ENCODE results near the gene FBN3.

The FBN3 gene

DNA sequence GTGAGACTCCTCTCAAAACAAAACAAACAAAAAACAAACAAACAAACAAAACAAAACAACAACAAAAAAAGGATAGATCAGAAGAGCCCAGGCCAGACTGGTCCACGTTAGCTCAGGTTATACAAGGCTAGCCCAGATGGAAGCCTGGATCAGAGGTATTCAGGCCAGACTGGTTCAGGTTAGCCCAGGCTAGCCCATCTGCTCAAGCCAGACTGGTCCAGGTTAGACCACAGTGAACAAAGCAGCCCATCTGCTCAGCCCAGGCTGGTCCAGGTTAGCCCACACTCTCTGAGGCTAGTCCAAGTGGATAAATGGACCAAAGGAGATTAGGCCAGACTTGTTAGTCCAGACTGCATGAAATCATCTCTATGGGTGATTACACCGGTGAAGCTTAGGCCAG is 55.7 kb downstream of the FBN3 start:
- no peak overlapping the region for H2AFZ ChIP-seq (ENCODE audit: low read length)
- no peaks in the 10 kb centered on the region for H3K27me3 ChIP-seq (ENCODE audit: insufficient read depth, low read length, poor library complexity, severe bottlenecking)
- no peaks in the 10 kb centered on the region for H3K36me3 ChIP-seq (ENCODE audit: insufficient read depth, low read length)

DNA sequence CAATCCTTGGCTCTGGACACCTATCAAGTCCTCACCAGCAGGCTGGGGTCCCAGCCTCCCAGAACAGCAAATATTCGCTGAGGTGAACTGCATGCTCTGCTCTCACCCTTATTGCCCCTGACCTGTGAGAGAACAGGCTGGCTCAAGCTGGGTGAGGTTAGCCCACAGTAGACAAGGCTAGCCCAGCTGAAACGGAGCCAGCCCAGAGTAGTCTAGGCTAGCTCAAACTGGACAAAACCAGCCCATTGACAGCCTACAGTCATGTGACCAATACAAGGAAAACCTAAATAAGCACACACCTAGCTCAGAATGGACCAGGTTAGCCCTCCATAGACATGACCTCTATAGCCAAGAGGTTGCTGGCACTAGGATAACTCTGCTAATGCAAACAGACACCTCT is 58.4 kb downstream of the FBN3 start:
- no peaks in the 10 kb centered on the region for H3K9me2 ChIP-seq (replicated peaks; ENCODE audit: low read depth, low read length)
- H3K4me1 ChIP-seq (ENCODE audit: insufficient read depth, low read length, poor library complexity, severe bottlenecking) = no peaks in the 10 kb centered on the region
- H4K20me1 ChIP-seq (ENCODE audit: insufficient read depth, low read length, poor library complexity, severe bottlenecking) = no peaks in the 10 kb centered on the region
- H3K4me3 ChIP-seq (ENCODE audit: low read length, poor library complexity, severe bottlenecking) = no peak overlapping the region
- no peaks in the 10 kb centered on the region for H3K79me2 ChIP-seq (ENCODE audit: insufficient read depth, low read length)
- H3K36me3 ChIP-seq (ENCODE audit: insufficient read depth, low read length) = no peaks in the 10 kb centered on the region
- no peak overlapping the region for H3K4me2 ChIP-seq (ENCODE audit: low read depth, low read length, poor library complexity, severe bottlenecking)
- peaks cover 10% of the 10 kb centered on the region; the same call in 1 of the 2 replicates for H3K9me3 ChIP-seq (ENCODE audit: insufficient read depth, low read depth, low read length)
- H3K9ac ChIP-seq (ENCODE audit: low read depth, low read length, poor library complexity, severe bottlenecking) = no peak overlapping the region
- no peaks in the 10 kb centered on the region for H3F3A ChIP-seq (ENCODE audit: low read depth)
- no peaks in the 10 kb centered on the region for H3K27me3 ChIP-seq (ENCODE audit: insufficient read depth, low read length, poor library complexity, severe bottlenecking)
- TF ChIP-seq, protein P1, sequence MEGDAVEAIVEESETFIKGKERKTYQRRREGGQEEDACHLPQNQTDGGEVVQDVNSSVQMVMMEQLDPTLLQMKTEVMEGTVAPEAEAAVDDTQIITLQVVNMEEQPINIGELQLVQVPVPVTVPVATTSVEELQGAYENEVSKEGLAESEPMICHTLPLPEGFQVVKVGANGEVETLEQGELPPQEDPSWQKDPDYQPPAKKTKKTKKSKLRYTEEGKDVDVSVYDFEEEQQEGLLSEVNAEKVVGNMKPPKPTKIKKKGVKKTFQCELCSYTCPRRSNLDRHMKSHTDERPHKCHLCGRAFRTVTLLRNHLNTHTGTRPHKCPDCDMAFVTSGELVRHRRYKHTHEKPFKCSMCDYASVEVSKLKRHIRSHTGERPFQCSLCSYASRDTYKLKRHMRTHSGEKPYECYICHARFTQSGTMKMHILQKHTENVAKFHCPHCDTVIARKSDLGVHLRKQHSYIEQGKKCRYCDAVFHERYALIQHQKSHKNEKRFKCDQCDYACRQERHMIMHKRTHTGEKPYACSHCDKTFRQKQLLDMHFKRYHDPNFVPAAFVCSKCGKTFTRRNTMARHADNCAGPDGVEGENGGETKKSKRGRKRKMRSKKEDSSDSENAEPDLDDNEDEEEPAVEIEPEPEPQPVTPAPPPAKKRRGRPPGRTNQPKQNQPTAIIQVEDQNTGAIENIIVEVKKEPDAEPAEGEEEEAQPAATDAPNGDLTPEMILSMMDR (conservative IDR thresholded peaks at IDR 0.05; ENCODE audit: low read length) = no peak
- no peak for TF ChIP-seq EZH2phosphoT487 (IDR thresholded peaks at IDR 0.05; ENCODE audit: borderline replicate concordance)
- no peak overlapping the region for H2AFZ ChIP-seq (ENCODE audit: low read length)

More for the DNA sequence above, 55.7 kb downstream of the FBN3 start:
- no peaks in the 10 kb centered on the region for H3K9me2 ChIP-seq (replicated peaks; ENCODE audit: low read depth, low read length)
- H3K4me2 ChIP-seq (ENCODE audit: low read depth, low read length, poor library complexity, severe bottlenecking) = no peak overlapping the region
- TF ChIP-seq, protein P1 (conservative IDR thresholded peaks at IDR 0.05; ENCODE audit: low read length) = no peak
- H3K4me3 ChIP-seq (ENCODE audit: low read length, poor library complexity, severe bottlenecking) = no peak overlapping the region
- no peak overlapping the region for H3K9ac ChIP-seq (ENCODE audit: low read depth, low read length, poor library complexity, severe bottlenecking)
- no peaks in the 10 kb centered on the region for H4K20me1 ChIP-seq (ENCODE audit: insufficient read depth, low read length, poor library complexity, severe bottlenecking)
- no peaks in the 10 kb centered on the region for H3K4me1 ChIP-seq (ENCODE audit: insufficient read depth, low read length, poor library complexity, severe bottlenecking)
- peaks cover 13% of the 10 kb centered on the region; the same call in 1 of the 2 replicates for H3K9me3 ChIP-seq (ENCODE audit: insufficient read depth, low read depth, low read length)
- no peaks in the 10 kb centered on the region for H3F3A ChIP-seq (ENCODE audit: low read depth)
- no peaks in the 10 kb centered on the region for H3K79me2 ChIP-seq (ENCODE audit: insufficient read depth, low read length)

DNA sequence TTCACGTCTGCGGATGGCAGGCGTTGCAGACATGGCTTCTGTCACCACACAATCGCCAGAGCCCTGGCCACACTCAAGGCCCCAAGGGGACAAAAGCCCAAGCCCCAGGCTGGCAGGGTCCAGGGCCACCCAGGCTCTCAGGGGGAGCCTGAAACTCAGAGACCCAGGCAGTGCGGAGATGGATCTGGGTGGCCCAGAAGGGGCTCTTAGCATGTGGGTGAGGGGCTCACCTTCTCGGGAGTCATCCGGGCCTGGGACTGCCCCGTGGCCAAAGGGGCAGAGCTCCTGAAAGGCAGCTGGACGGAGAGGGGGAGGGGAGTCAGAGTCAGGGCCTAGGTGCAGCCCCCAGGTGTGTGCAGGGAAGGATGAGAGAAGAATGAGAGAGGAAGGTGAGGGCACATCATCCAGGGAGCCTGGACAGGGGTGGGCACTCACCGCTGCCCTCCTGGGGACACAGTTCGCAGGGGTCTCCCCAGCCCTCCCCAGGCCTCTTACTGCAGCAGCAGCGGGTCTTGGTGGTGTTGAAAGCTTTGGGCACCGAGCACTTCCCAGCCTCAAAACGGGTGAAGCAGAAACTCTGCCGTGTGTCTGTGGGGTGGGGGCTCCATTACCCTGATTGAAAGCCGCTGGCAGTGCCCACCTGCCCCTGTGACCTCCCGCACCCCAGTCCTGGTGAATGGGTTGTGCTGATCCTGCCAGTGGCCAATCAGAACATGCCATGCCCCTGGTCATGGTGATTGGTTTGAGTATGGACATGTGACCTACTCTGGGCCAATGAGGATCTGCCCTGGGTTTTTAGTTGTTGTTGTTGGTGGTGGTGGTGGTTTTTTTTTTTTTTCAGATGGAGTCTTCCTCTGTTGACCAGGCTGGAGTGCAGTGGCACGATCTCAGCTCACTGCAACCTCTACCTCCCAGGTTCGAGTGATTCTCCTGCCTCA is 59.5 kb downstream of the FBN3 start:
- no peaks in the 10 kb centered on the region for H3F3A ChIP-seq (ENCODE audit: low read depth)
- H3K4me1 ChIP-seq (ENCODE audit: insufficient read depth, low read length, poor library complexity, severe bottlenecking) = no peaks in the 10 kb centered on the region
- H3K36me3 ChIP-seq (ENCODE audit: insufficient read depth, low read length) = no peaks in the 10 kb centered on the region
- no peak overlapping the region for H2AFZ ChIP-seq (ENCODE audit: low read length)
- no peak for TF ChIP-seq EZH2phosphoT487 (IDR thresholded peaks at IDR 0.05; ENCODE audit: borderline replicate concordance)
- TF ChIP-seq, protein P1 (conservative IDR thresholded peaks at IDR 0.05; ENCODE audit: low read length) = no peak
- no peak overlapping the region for H3K9ac ChIP-seq (ENCODE audit: low read depth, low read length, poor library complexity, severe bottlenecking)
- no peaks in the 10 kb centered on the region for H3K27me3 ChIP-seq (ENCODE audit: insufficient read depth, low read length, poor library complexity, severe bottlenecking)
- no peak overlapping the region for H3K4me3 ChIP-seq (ENCODE audit: low read length, poor library complexity, severe bottlenecking)
- no peak overlapping the region for H3K4me2 ChIP-seq (ENCODE audit: low read depth, low read length, poor library complexity, severe bottlenecking)
- H3K9me3 ChIP-seq (ENCODE audit: insufficient read depth, low read depth, low read length) = 0 out of 2 replicates have a peak, but pooled peaks cover under 1% of the 10 kb centered on the region
- H4K20me1 ChIP-seq (ENCODE audit: insufficient read depth, low read length, poor library complexity, severe bottlenecking) = no peaks in the 10 kb centered on the region
- H3K9me2 ChIP-seq (replicated peaks; ENCODE audit: low read depth, low read length) = no peaks in the 10 kb centered on the region
- H3K79me2 ChIP-seq (ENCODE audit: insufficient read depth, low read length) = no peaks in the 10 kb centered on the region

Measured in Loucy (cell line).